ENCODE results near the gene AUTS2. TPM values are rescaled to one million over a fixed set of nuclear protein-coding genes. Genes with fewer than 3 reads are reported as not detected.

The AUTS2 gene
- total RNA-seq, 3 donors from 2014 or later, result 31.5 to 94.3 (median 81.3) TPM

DNA sequence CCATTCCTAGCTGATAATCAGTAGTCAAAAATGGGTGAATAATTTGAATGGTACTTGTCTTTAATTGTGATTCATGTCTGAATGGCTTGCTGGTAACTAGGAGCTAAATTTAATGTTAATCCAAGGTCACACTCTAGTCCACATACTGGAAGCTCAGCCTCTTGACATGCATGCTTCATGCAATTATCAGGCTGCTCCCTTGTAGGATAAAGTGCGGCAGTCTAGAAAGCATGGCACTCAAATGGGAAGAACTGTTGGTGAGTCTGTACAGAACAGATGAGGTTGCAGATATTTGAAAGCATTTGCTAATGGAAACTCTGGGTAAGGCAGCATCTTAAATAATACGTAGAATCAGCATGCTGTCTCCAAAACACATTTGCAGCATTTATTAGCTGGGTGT, 499.4 kb downstream of the AUTS2 start:
- H3K9me3 ChIP-seq, result no peaks in the 10 kb centered on the region
- H3K4me1 ChIP-seq, result peaks cover 4 to 6% of the 10 kb centered on the region in 2 donors
- no peaks in the 10 kb centered on the region for H3K36me3 ChIP-seq
- intact Hi-C loops (cut with DNase I; ENCODE audit: low total_unique reads), result no loop called here
- no peak for DNase-seq (ENCODE audit: low spot score in 2 of 2)
- TF ChIP-seq, protein P1, sequence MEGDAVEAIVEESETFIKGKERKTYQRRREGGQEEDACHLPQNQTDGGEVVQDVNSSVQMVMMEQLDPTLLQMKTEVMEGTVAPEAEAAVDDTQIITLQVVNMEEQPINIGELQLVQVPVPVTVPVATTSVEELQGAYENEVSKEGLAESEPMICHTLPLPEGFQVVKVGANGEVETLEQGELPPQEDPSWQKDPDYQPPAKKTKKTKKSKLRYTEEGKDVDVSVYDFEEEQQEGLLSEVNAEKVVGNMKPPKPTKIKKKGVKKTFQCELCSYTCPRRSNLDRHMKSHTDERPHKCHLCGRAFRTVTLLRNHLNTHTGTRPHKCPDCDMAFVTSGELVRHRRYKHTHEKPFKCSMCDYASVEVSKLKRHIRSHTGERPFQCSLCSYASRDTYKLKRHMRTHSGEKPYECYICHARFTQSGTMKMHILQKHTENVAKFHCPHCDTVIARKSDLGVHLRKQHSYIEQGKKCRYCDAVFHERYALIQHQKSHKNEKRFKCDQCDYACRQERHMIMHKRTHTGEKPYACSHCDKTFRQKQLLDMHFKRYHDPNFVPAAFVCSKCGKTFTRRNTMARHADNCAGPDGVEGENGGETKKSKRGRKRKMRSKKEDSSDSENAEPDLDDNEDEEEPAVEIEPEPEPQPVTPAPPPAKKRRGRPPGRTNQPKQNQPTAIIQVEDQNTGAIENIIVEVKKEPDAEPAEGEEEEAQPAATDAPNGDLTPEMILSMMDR (IDR thresholded peaks at IDR 0.05), result no peak
- no peak for TF ChIP-seq POLR2AphosphoS5 (IDR thresholded peaks at IDR 0.05)
- no peak for TF ChIP-seq POLR2A (IDR thresholded peaks at IDR 0.05)
- no peaks in the 10 kb centered on the region for H3K27me3 ChIP-seq
- no peak overlapping the region for H3K27ac ChIP-seq
- no peak overlapping the region for H3K4me3 ChIP-seq

DNA sequence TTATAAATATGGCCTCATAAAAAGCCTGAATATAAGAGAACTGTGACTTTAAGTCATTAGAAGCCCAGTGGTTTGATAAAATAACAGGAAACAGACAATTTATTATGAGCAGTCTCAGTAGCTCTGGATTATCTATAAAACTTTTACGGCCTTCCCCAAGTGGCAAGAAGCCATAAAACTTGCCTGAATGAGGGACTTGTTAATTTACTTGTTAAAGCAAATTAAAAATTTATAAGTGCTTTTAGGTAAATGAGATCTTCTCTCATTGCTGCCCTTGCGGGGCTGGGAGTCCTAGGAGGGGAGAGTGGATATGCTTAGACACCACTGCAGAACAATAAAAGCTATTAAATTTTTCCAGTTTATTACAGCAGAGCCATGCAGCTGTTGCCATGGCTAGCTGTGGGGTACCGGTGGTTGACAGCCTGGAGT, 499.9 kb downstream of the AUTS2 start:
- TF ChIP-seq, protein P1 (IDR thresholded peaks at IDR 0.05), result no peak
- no peak for TF ChIP-seq POLR2A (IDR thresholded peaks at IDR 0.05)
- no peak for TF ChIP-seq POLR2AphosphoS5 (IDR thresholded peaks at IDR 0.05)
- Histone ChIP-seq H3K4me3 (no peak overlapping the region), H3K36me3 (no peaks in the 10 kb centered on the region), H3K9me3 (no peaks in the 10 kb centered on the region), H3K4me1 (peaks cover 4% of the 10 kb centered on the region in 2 donors), H3K27me3 (no peaks in the 10 kb centered on the region), H3K27ac (no peak overlapping the region)
- DNase-seq (ENCODE audit: low spot score in 2 of 2), result no peak
- intact Hi-C loops (cut with DNase I; ENCODE audit: low total_unique reads), result no loop called here

DNA sequence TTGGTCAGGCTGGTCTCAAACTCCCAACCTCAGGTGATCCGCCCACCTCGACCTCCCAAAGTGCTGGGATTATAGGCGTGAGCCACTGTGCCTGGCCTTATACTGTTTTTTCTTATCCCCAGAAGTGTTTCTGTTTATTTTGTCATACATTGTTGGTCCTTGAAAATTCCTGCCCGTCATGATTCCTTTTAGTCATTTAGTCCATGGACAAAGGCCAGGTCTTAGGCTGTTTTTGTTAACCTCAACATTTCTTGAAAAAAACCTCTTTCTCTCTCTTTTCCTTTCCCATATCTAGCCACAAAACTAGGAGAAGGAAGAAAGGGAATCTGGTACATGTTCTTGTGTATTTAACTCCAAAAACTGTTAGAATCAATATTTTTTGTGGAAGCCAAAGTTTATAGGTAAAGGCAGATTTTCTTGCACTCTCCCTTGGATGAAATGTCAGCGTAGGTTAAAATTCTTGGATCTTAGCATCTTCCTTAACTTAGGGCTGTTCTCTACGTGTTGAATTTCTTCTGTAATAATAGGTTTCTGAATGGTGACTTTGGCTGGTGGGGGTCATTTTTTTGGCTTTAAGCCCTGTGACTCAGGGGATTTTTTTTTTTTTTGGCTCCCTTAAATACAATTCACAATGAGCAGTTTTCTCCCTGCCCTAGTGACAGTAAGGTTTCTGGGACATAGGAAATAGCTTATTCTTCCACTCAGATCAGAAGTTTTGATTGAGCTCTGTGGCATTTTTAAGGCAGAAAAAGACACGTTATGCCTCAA, 500.8 kb downstream of the AUTS2 start:
- H3K9me3 ChIP-seq, result no peaks in the 10 kb centered on the region
- H3K27ac ChIP-seq, result no peak overlapping the region
- TF ChIP-seq POLR2AphosphoS5 (IDR thresholded peaks at IDR 0.05) (no peak), POLR2A (IDR thresholded peaks at IDR 0.05) (no peak)
- TF ChIP-seq, protein P1 (IDR thresholded peaks at IDR 0.05), result no peak
- DNase-seq (ENCODE audit: low spot score in 2 of 2), result no peak
- no peak overlapping the region for H3K4me3 ChIP-seq
- no peaks in the 10 kb centered on the region for H3K36me3 ChIP-seq
- peaks cover 0 to 4% of the 10 kb centered on the region in 2 donors for H3K4me1 ChIP-seq
- intact Hi-C loops (cut with DNase I; ENCODE audit: low total_unique reads), result no loop called here
- H3K27me3 ChIP-seq, result no peaks in the 10 kb centered on the region

DNA sequence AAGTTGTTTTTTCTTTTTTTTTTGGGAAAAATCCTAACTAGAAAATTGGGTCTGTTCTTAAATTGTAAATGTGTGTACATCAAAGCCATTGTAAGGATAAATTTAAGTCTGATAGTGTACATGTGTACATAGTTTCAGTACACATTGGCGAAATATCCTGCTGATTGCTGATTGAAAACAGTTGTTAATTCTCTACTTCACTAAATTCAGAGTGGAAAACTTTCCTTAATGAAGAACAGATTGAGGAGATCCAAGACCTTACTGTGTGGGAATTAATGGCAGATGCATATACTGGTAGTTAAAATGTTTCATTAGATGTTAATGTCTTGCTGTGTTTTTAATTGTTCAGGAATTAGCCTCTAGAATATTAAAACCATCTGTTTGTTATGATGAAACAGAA, 506.0 kb downstream of the AUTS2 start:
- intact Hi-C loops (cut with DNase I; ENCODE audit: low total_unique reads), result no loop called here
- Histone ChIP-seq H3K4me1 (no peaks in the 10 kb centered on the region), H3K4me3 (no peak overlapping the region), H3K27ac (no peak overlapping the region), H3K27me3 (no peaks in the 10 kb centered on the region), H3K36me3 (no peaks in the 10 kb centered on the region), H3K9me3 (no peaks in the 10 kb centered on the region)
- no peak for TF ChIP-seq POLR2AphosphoS5 (IDR thresholded peaks at IDR 0.05)
- TF ChIP-seq, protein P1 (IDR thresholded peaks at IDR 0.05), result no peak
- TF ChIP-seq POLR2A (IDR thresholded peaks at IDR 0.05), result no peak
- no peak for DNase-seq (ENCODE audit: low spot score in 2 of 2)

DNA sequence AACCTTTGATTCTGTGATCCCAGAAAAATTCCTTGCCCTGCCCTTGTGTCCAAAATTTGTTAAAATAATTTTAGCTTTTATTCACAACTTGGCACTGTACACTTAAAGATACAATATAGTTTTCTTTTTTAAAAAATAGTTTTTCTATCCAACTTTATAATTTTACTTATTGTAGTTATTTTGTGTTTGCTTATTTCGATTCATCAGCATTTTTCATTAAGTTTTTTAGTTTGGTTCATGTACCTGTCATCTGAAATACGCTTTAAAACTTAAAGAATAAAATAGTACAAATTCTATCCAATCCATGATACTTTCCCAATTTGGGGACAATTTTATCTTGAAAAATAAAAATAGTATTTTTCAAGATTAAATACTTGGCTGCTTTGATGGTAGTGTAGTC, 514.8 kb downstream of the AUTS2 start:
- DNase-seq (ENCODE audit: low spot score in 2 of 2), result no peak
- Histone ChIP-seq H3K4me3 (no peak overlapping the region), H3K36me3 (no peaks in the 10 kb centered on the region), H3K27ac (no peak overlapping the region), H3K4me1 (no peaks in the 10 kb centered on the region), H3K9me3 (no peaks in the 10 kb centered on the region), H3K27me3 (no peaks in the 10 kb centered on the region)
- intact Hi-C loops (cut with DNase I; ENCODE audit: low total_unique reads), result no loop called here
- TF ChIP-seq POLR2AphosphoS5 (IDR thresholded peaks at IDR 0.05), result no peak
- TF ChIP-seq, protein P1 (IDR thresholded peaks at IDR 0.05), result no peak
- TF ChIP-seq POLR2A (IDR thresholded peaks at IDR 0.05), result no peak

Measured in breast epithelium (tissue), 4 donors.